ENCODE measurements around the gene POLR2L. TPM values are rescaled to one million over a fixed set of nuclear protein-coding genes. Genes with fewer than 3 reads are reported as not detected.

The POLR2L gene
- total RNA-seq, 1 experiment from 2014 or later = 673 TPM

GRCh38 chr11:875769-876301 is 33.5 kb upstream of the POLR2L start:
- Histone ChIP-seq H3K27ac (ENCODE audit: low read length) (no peak overlapping the region), H3K4me3 (ENCODE audit: low read depth in 2 of 2, low read length in 2 of 2) (no peak overlapping the region), H3K9me3 (ENCODE audit: control insufficient read depth, insufficient read depth, low read depth, low read length) (no peaks in the 10 kb centered on the region), H3K36me3 (ENCODE audit: control insufficient read depth, insufficient read depth, low read length) (no peaks in the 10 kb centered on the region), H3K27me3 (ENCODE audit: control insufficient read depth, insufficient read depth, low read length) (no peaks in the 10 kb centered on the region), H3K4me1 (ENCODE audit: control insufficient read depth, insufficient read depth, low read length) (0 out of 2 replicates have a peak, but pooled peaks cover 3% of the 10 kb centered on the region)
- BruUV-seq (replicated peaks) = no TSS peak
- intact Hi-C loops (cut with micrococcal nuclease; ENCODE audit: unreplicated experiment) (no loop called here), in situ Hi-C loops (cut with HindIII; ENCODE audit: low pct_unique_long_range_greater_than_20kb, low sequenced_read_pairs) (no loop called here)
- ChIA-PET CTCF (no interaction called here), POLR2A (no interaction called here)
- ATAC-seq (no peak), DNase-seq (ENCODE audit: low read depth, low spot score) (no peak)
- TF ChIP-seq REST (IDR thresholded peaks at IDR 0.05; ENCODE audit: insufficient read depth in 1 of 2, low read depth in 2 of 2, low read length in 1 of 2) = no peak
- TF ChIP-seq POLR2AphosphoS5 (IDR thresholded peaks at IDR 0.05; ENCODE audit: low read depth, low read length) = no peak
- TF ChIP-seq SIN3A (IDR thresholded peaks at IDR 0.05; ENCODE audit: borderline replicate concordance, insufficient read depth, low read depth, low read length) = no peak
- TF ChIP-seq TCF7L2 (IDR thresholded peaks at IDR 0.05; ENCODE audit: low read depth, low read length) = no peak
- no peak for TF ChIP-seq CTCF (IDR thresholded peaks at IDR 0.05)

- H3K9me3 ChIP-seq (ENCODE audit: control insufficient read depth, insufficient read depth, low read depth, low read length) = no peaks in the 10 kb centered on the region
- no peak overlapping the region for H3K27ac ChIP-seq (ENCODE audit: low read length)
- in situ Hi-C loops (cut with HindIII; ENCODE audit: low pct_unique_long_range_greater_than_20kb, low sequenced_read_pairs) (no loop called here), intact Hi-C loops (cut with micrococcal nuclease; ENCODE audit: unreplicated experiment) (no loop called here)
- ChIA-PET CTCF (no interaction called here), POLR2A (no interaction called here)
- DNase-seq (ENCODE audit: low read depth, low spot score) (no peak), ATAC-seq (no peak)
- no peak for TF ChIP-seq SIN3A (IDR thresholded peaks at IDR 0.05; ENCODE audit: borderline replicate concordance, insufficient read depth, low read depth, low read length)
- TF ChIP-seq TCF7L2 (IDR thresholded peaks at IDR 0.05; ENCODE audit: low read depth, low read length) = no peak
- no peak for TF ChIP-seq POLR2AphosphoS5 (IDR thresholded peaks at IDR 0.05; ENCODE audit: low read depth, low read length)
- no peak for TF ChIP-seq CTCF (IDR thresholded peaks at IDR 0.05)
- no peak for TF ChIP-seq REST (IDR thresholded peaks at IDR 0.05; ENCODE audit: insufficient read depth in 1 of 2, low read depth in 2 of 2, low read length in 1 of 2)
- 0 out of 2 replicates have a peak, but pooled peaks cover 3% of the 10 kb centered on the region for H3K4me1 ChIP-seq (ENCODE audit: control insufficient read depth, insufficient read depth, low read length)
- no peaks in the 10 kb centered on the region for H3K27me3 ChIP-seq (ENCODE audit: control insufficient read depth, insufficient read depth, low read length)
- H3K4me3 ChIP-seq (ENCODE audit: low read depth in 2 of 2, low read length in 2 of 2) = no peak overlapping the region
- no peaks in the 10 kb centered on the region for H3K36me3 ChIP-seq (ENCODE audit: control insufficient read depth, insufficient read depth, low read length)
- BruUV-seq (replicated peaks) = no TSS peak
Measured at GRCh38 chr11:875203-875602, 32.9 kb upstream of the POLR2L start.
